ENCODE results near the gene HPS5.

HPS5 gene

DNA sequence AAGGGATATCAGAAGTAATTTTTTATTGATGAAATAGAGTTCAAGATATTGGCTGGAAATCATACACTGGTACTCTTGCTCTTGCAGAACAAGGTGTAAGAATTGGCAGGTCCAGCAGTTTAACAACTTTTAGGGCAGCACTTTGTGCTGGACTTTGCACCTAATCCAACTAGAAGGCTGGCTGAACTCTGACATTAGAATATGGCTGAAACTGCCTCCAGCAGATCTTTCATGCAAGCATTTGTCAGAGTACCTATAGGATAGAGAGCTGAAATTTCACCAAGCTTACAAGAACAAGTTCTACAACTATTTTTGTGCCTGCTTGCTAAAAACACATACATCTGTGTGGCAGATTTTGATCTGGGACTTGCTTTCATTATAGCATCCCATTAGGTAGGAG, 17.2 kb downstream of the HPS5 start:
- H3K36me3 ChIP-seq (ENCODE audit: control insufficient read depth, insufficient read depth, low read length) = peaks cover 7% of the 10 kb centered on the region
- TF ChIP-seq, protein P1, sequence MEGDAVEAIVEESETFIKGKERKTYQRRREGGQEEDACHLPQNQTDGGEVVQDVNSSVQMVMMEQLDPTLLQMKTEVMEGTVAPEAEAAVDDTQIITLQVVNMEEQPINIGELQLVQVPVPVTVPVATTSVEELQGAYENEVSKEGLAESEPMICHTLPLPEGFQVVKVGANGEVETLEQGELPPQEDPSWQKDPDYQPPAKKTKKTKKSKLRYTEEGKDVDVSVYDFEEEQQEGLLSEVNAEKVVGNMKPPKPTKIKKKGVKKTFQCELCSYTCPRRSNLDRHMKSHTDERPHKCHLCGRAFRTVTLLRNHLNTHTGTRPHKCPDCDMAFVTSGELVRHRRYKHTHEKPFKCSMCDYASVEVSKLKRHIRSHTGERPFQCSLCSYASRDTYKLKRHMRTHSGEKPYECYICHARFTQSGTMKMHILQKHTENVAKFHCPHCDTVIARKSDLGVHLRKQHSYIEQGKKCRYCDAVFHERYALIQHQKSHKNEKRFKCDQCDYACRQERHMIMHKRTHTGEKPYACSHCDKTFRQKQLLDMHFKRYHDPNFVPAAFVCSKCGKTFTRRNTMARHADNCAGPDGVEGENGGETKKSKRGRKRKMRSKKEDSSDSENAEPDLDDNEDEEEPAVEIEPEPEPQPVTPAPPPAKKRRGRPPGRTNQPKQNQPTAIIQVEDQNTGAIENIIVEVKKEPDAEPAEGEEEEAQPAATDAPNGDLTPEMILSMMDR (IDR thresholded peaks at IDR 0.05; ENCODE audit: insufficient read depth, low read length, poor library complexity, severe bottlenecking) = no peak

DNA sequence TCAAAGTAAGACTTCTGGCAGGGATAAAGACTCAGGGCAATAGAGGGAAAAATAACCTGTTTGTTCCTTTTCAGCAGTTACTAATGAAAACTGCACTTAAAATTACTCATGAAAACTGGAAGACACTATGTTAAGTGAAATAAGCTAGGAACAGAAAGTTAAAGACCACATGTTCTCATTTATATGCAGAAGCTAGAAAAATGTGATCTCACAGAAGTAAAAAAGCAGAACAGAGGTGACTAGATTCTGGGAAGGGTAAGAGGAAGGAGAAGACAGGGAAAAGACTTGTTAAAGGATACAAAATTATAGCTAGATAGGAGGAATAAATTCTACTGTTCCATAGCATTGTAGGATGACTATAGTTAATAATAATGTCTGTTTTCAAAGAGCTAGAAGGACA, 22.2 kb downstream of the HPS5 start:
- no peaks in the 10 kb centered on the region for H3K27me3 ChIP-seq (replicated peaks; ENCODE audit: control insufficient read depth, insufficient read depth, low read length)
- TF ChIP-seq, protein P1 (IDR thresholded peaks at IDR 0.05; ENCODE audit: insufficient read depth, low read length, poor library complexity, severe bottlenecking) = no peak
- no peak overlapping the region for H3K4me3 ChIP-seq (replicated peaks; ENCODE audit: low read depth, low read length)
- H3K36me3 ChIP-seq (ENCODE audit: control insufficient read depth, insufficient read depth, low read length) = peaks cover 2% of the 10 kb centered on the region
- no peak for DNase-seq (ENCODE audit: extremely low read depth, insufficient read length)

More for the DNA sequence above, 17.2 kb downstream of the HPS5 start:
- H3K4me3 ChIP-seq (replicated peaks; ENCODE audit: low read depth, low read length) = no peak overlapping the region
- no peak for DNase-seq (ENCODE audit: extremely low read depth, insufficient read length)
- no peaks in the 10 kb centered on the region for H3K27me3 ChIP-seq (replicated peaks; ENCODE audit: control insufficient read depth, insufficient read depth, low read length)

DNA sequence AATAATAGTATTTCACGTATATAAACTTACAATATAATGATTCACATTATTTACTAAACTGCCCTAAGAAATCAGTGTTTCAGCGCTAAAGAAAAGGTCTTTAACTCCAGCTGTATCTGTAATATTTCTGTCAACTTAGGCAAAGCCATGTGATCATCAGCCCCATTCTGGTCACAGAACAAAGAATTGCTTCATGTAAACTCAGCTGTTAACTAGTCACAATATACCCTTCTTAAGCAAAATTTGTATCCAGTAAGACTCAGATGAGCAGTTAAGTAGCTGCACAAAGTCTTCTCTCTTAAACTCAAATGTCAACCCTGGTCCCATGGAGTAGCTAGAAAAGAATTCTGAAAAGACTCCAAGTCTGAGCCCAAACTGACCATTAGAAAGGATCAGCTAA, 26.6 kb downstream of the HPS5 start:
- no peaks in the 10 kb centered on the region for H3K27me3 ChIP-seq (replicated peaks; ENCODE audit: control insufficient read depth, insufficient read depth, low read length)
- H3K36me3 ChIP-seq (ENCODE audit: control insufficient read depth, insufficient read depth, low read length) = peaks cover 14% of the 10 kb centered on the region
- TF ChIP-seq, protein P1 (IDR thresholded peaks at IDR 0.05; ENCODE audit: insufficient read depth, low read length, poor library complexity, severe bottlenecking) = no peak
- no peak overlapping the region for H3K4me3 ChIP-seq (replicated peaks; ENCODE audit: low read depth, low read length)
- DNase-seq (ENCODE audit: extremely low read depth, insufficient read length) = no peak

DNA sequence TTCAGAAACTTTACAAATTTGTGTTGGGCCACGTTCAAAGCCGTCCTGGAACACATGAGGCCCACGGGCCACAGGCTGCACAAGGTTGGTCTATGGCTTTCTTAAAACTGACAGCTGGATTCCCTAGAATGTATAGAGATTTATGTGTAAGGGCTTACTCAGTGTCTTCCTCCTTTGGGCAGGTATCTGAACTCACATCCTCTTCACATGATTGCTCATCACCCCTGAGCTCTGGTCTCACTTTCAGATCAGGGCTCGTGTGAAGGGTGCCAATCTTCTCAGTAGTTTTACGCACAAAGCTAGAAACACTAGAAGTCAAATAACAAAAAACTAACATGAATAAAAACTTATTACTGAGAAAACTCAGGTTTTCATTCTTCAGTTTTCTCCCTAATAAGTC, 27.1 kb downstream of the HPS5 start:
- Histone ChIP-seq H3K27me3 (replicated peaks; ENCODE audit: control insufficient read depth, insufficient read depth, low read length) (no peaks in the 10 kb centered on the region), H3K4me3 (replicated peaks; ENCODE audit: low read depth, low read length) (no peak overlapping the region), H3K36me3 (ENCODE audit: control insufficient read depth, insufficient read depth, low read length) (peaks cover 16% of the 10 kb centered on the region)
- no peak for DNase-seq (ENCODE audit: extremely low read depth, insufficient read length)
- TF ChIP-seq, protein P1 (IDR thresholded peaks at IDR 0.05; ENCODE audit: insufficient read depth, low read length, poor library complexity, severe bottlenecking) = no peak

DNA sequence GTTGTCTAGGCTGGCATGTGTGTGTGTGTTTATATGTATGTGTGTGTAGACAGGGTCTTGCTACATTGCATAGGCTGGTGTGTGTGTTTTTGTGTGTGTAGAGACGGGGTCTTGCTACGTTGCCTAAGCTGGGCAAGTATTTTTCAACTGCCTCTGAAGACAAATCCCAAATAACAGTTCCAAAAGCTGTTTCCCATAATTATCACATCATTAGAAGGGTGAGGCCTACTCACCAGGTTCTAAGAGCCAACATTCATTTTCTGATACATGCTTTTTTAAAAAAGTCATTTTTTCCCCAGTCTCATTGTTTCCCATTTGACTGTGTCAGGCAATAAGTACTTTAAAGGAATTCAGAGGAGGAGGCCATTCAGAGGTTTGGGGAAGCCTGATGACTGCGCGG, 33.0 kb downstream of the HPS5 start:
- H3K4me3 ChIP-seq (replicated peaks; ENCODE audit: low read depth, low read length) = no peak overlapping the region
- TF ChIP-seq, protein P1 (IDR thresholded peaks at IDR 0.05; ENCODE audit: insufficient read depth, low read length, poor library complexity, severe bottlenecking) = no peak
- H3K27me3 ChIP-seq (replicated peaks; ENCODE audit: control insufficient read depth, insufficient read depth, low read length) = no peaks in the 10 kb centered on the region
- no peak for DNase-seq (ENCODE audit: extremely low read depth, insufficient read length)
- H3K36me3 ChIP-seq (ENCODE audit: control insufficient read depth, insufficient read depth, low read length) = peaks cover 27% of the 10 kb centered on the region

DNA sequence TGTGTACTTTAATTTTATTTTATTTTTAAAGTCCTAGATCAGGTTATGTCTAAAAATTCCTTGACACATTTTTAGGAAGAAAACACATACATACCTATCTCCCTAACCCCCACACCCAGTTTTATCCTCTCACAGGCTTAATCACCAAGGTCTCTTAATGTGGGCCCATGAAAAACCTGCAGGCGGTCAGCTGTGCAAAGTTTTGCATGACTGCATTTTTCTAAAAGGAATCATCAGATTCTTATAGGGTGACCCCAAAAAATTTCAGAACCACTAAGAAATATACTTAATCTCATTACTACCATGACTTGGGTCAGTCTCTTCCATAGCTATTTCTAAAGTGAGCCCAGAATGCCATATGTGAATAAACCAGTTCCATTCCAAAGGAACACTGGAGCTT, 36.1 kb downstream of the HPS5 start:
- Histone ChIP-seq H3K27me3 (replicated peaks; ENCODE audit: control insufficient read depth, insufficient read depth, low read length) (no peaks in the 10 kb centered on the region), H3K4me3 (replicated peaks; ENCODE audit: low read depth, low read length) (no peak overlapping the region), H3K36me3 (ENCODE audit: control insufficient read depth, insufficient read depth, low read length) (peaks cover 21% of the 10 kb centered on the region)
- DNase-seq (ENCODE audit: extremely low read depth, insufficient read length) = no peak
- TF ChIP-seq, protein P1 (IDR thresholded peaks at IDR 0.05; ENCODE audit: insufficient read depth, low read length, poor library complexity, severe bottlenecking) = no peak
